Psoas muscle (tissue), 8 donors: ENCODE results near the gene PEPD. TPM values are rescaled to one million over a fixed set of nuclear protein-coding genes. Genes with fewer than 3 reads are reported as not detected.

Experiments used
- ATAC-seq, 4 donors: fragments of 200-7000 bp; cut with Tn5 transposase; one replicate each; pipeline ENCODE4 v1.9.1; 2020; ENCODE audit warnings: moderate library complexity in 3 of 4, mild to moderate bottlenecking in 2 of 4
- DNase-seq, 2 donors: peaks; one replicate each; pipeline ENCODE4 v3.0.0-alpha.2; 2020
- H3K27ac ChIP-seq: fragments of 200-600 bp; one replicate; pipeline ENCODE4 v1.8.0; 2022
- H3K27me3 ChIP-seq, 3 donors: fragments of 200-600 bp in 1 of 3; one replicate each; pipeline versions ENCODE4 v1.6.1 to v1.8.0; 2013 to 2022; ENCODE audit warnings: low read length in 2 of 3, mild to moderate bottlenecking in 2 of 3, moderate library complexity in 1 of 3; ENCODE audit not compliant: insufficient read depth in 3 of 3
- H3K36me3 ChIP-seq, 2 donors: fragments of 200-600 bp in 1 of 2; one replicate each; pipeline versions ENCODE4 v1.6.1 to v1.8.0; 2013 to 2022; ENCODE audit warnings: low read depth in 1 of 2, mild to moderate bottlenecking in 1 of 2, moderate library complexity in 1 of 2; ENCODE audit not compliant: insufficient read depth in 1 of 2
- H3K4me1 ChIP-seq: fragments of 200-600 bp; one replicate; pipeline ENCODE4 v1.8.0; 2022
- H3K4me3 ChIP-seq: fragments of 200-600 bp; one replicate; pipeline ENCODE4 v1.8.0; 2022; ENCODE audit warnings: mild to moderate bottlenecking
- H3K9me3 ChIP-seq: fragments of 200-600 bp; one replicate; pipeline ENCODE4 v1.8.0; 2022
- CTCF ChIP-seq: fragments of 200-600 bp; IDR thresholded peaks from one replicate; pipeline ENCODE4 v1.8.0; 2022; ENCODE audit warnings: antibody characterized with exemption
- WGBS, 3 donors: extraction: QIAGEN DNeasy Blood & Tissue Kit; methylation state at CpG; one replicate each; pipeline versions ENCODE4 v1.1.6 to v1.1.7; 2013; 5-methylcytosine and 5-hydroxymethylcytosine counted together
- intact Hi-C, 2 donors: fragments of 100-400 bp; cut with DNase I; formaldehyde crosslinking; loops; one replicate each; pipeline versions ENCODE4 v1.11.0 to v1.14.2; 2022
- polyA plus RNA-seq, 3 donors: library from polyadenylated mRNA; stranded (reverse); fragments of 200-250 nt; gene quantifications; one replicate each; pipeline ENCODE4 v1.2.3, GENCODE V29; 2013
- total RNA-seq, 4 donors: library from RNA; stranded (reverse); fragmentation: NEBNext Ultra II Directional in 2 of 4; extraction: Animal tissue kit (Norgen Biotek cat#: 25700) in 2 of 4; gene quantifications; one replicate each; pipeline versions ENCODE4 v1.2.1 to v1.2.4, GENCODE V29; 2021 to 2023
- donor health status: healthy with polysubstance abuse.
- donor health status: DM: no; HTN: no; CAD: no; lungs with moderate emphysema.
- donor health status: Bipolar disorder and iron deficiency.
- donor health status: healthy.
- donor health status: DM: yes; HTN: yes; CAD: no.
- donor health status: DM: no; HTN: no; CAD: no.
- donor health status: DM: no; HTN: no; CAD: no.
- donor health status: DM: yes; HTN: yes; CAD: no.

The PEPD gene
- total and polyA plus RNA-seq, 7 donors: 26.3 to 40.2 (median 35.1) TPM

DNA sequence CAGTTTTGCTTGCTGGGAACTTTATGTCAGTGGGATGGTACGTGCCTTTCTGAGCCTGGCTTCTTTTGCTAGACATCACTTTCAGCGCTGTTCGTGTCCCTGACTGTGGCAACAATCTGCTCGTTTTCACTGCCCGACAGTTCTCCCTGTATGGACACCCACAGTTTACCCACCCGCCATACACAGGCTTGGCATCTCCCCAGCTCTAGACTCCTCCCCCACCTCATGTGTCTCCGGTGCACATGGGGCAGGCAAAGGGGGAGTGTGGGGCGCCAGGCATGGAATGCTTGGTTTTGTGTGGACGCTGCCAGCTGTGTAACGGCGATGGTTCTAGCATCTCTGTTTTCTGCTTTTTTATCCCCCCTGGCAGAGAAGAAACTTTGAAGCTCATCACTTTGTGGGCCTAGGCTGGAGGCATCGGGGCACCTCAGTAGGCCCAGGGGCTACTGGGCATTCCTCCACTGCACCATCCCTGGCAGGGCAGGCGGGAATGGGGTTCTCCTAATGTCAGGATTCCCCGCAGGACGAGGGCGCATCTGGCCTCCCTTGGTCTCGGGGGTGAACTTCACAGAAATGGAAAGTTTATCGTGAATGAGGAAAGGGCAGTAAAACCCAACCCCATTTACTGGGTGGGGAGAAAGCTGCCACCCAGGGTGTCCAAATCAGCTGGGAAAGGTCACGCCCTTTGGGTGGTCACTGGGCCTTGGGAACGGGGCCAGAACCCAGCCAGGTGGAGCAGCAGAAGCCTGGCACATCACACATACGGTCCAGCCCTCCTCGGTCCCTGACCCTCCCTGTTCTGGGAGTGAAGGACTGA lies 87.3 kb downstream of the PEPD start:
- Histone ChIP-seq H3K27me3 (peaks cover 0 to 2% (median 0%) of the 10 kb centered on the region in 3 donors), H3K9me3 (no peaks in the 10 kb centered on the region), H3K4me1 (peaks cover 3% of the 10 kb centered on the region), H3K36me3 (peaks cover 0 to 4% of the 10 kb centered on the region in 2 donors), H3K27ac (no peak overlapping the region), H3K4me3 (no peak overlapping the region)
- no peak for TF ChIP-seq CTCF
- DNase-seq (peak in 1 of 2 donors; percentile 41), ATAC-seq (no peak)
- WGBS, 3 donors: 79 to 86% (median 82%) methylated on average over 22 of the region's 22 CpGs
- intact Hi-C loops: loop anchor here in 1 of 2 donors (5.0 kb wide), 1 partner anchor 338 kb away; no protein-coding TSS in a partner anchor

- Histone ChIP-seq H3K9me3 (no peaks in the 10 kb centered on the region), H3K27me3 (peaks cover 0 to 2% (median 0%) of the 10 kb centered on the region in 3 donors), H3K4me1 (peaks cover under 1% of the 10 kb centered on the region), H3K36me3 (peaks cover 0 to 4% of the 10 kb centered on the region in 2 donors), H3K27ac (no peak overlapping the region), H3K4me3 (no peak overlapping the region)
- intact Hi-C loops: loop anchor here in 1 of 2 donors (5.0 kb wide), 1 partner anchor 340 kb away; no protein-coding TSS in a partner anchor
- DNase-seq (peak in 1 of 2 donors; percentile 15), ATAC-seq (no peak)
- 54 to 56% (median 55%) methylated on average over 16 of the region's 16 CpGs for WGBS, 3 donors
- TF ChIP-seq CTCF: no peak
These were observed 89.0 kb downstream of the PEPD start for GRCh38 chr19:33432446-33433170.

DNA sequence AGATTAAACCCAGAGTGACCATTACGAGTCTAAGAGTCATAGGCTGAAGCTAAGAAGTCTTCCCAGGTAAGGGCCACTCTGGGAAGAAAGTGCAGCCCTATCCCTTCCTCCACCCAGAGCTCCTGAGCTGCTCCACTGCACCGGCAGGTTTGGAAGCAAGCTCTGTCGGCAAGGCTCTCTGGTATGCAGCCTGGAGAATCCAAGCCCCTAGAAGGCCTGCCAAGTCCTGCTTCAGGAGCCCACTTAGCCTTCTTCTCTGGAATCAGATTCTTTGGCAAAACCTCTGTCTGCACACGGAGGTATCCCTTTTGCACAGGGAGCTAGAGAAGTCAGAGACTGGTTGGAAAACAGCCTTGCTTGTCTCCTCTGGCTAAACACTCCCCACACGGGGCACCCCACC lies 89.6 kb downstream of the PEPD start:
- H3K36me3 ChIP-seq: peaks cover 0 to 4% of the 10 kb centered on the region in 2 donors
- H3K27me3 ChIP-seq: peaks cover 0 to 2% (median 0%) of the 10 kb centered on the region in 3 donors
- 24 to 43% (median 25%) methylated on average over 5 of the region's 5 CpGs for WGBS, 3 donors
- no peaks in the 10 kb centered on the region for H3K4me1 ChIP-seq
- no peaks in the 10 kb centered on the region for H3K9me3 ChIP-seq
- intact Hi-C loops: loop anchor here in 1 of 2 donors (5.0 kb wide), 1 partner anchor 340 kb away; no protein-coding TSS in a partner anchor
- no peak overlapping the region for H3K4me3 ChIP-seq
- no peak for TF ChIP-seq CTCF
- ATAC-seq (no peak), DNase-seq (no peak)
- H3K27ac ChIP-seq: no peak overlapping the region

DNA sequence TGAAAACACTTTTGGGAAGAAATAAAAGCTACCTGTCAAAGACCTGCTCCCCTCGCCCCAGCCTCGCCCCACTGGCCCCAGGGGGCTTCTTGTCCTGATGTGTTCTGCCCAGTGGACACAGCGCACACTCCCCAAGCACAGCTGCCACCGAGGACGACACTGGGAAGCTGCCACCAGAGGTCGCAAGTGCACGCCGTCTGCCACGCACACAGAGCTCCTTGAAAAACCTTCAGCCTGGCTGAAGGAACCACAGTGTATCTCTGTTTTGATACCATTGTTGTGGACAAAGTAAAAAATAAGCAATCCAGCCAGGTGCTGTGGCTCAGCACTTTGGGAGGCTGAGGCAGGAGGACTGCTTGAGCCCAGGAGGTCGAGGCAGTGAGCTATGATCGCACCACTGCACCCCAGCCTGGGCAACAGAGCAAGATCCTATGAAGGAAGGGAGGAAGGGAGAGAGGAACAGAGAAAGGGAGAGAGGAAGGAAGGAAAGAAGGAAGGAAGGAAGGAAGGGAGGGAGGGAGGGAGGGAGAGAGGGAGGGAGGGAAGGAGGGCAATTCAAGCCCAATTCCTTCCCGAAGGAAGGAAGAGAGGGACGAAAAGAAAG lies 90.8 kb downstream of the PEPD start:
- Histone ChIP-seq H3K4me3 (no peak overlapping the region), H3K36me3 (peaks cover 0 to 2% of the 10 kb centered on the region in 2 donors), H3K4me1 (no peaks in the 10 kb centered on the region), H3K27ac (no peak overlapping the region), H3K27me3 (peaks cover 0 to 2% (median 0%) of the 10 kb centered on the region in 3 donors), H3K9me3 (no peaks in the 10 kb centered on the region)
- DNase-seq (peak; percentile 65 to 84), ATAC-seq (peak; percentile 78 to 91 (median 83))
- intact Hi-C loops: loop anchor here (1.0 to 5.0 kb wide), 2 partner anchors 339 to 342 kb away; no protein-coding TSS in a partner anchor
- peak; percentile 76 for TF ChIP-seq CTCF
- 26 to 30% (median 29%) methylated on average over 13 of the region's 13 CpGs for WGBS, 3 donors
